Activated CD4-positive, alpha-beta T cell treated with anti-CD3 and anti-CD28 coated beads for 24 hours (primary cell): Measurements from ENCODE around the gene PKN1.
A peak's percentile ranks its signal among the peaks of the same experiment; 100 is the strongest.

Experiments used
- DNase-seq, 2 donors: peaks; one replicate each; pipeline ENCODE4 v3.0.0-alpha.2; 2020; ENCODE audit warnings: low read depth in 2 of 2

The PKN1 gene

DNA sequence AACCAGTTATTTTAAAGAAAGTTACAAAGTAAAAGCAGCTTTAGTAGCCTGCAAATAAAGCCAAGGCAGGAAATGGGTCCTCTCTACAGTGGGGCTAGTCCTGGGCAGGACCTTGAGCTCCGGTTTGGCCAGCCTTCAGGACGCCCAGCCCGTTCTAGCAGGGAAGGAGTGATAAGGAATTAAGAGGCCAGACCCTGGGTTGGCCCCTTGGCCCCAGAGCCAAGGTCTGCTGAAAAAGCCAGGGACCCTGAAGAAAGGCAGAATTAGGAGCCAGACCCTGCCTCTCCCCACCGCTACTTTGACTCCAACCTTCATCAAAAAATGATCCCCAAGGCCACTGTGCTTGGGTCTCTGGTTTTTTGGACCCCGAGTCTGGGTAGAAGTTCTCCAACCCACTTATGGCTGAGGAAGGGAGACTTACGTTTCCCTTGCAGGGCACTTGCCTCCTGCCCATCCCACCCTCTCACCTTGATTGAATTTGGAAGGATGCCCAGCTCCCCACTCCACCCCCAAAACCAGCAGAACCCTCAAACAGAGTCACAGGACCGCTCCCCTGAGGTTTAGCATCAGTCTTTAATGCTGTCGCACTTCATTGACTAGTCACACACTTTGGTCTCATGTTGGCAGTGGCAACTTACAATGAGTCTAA is 81.2 kb downstream of the PKN1 start:
- no peak for DNase-seq

DNA sequence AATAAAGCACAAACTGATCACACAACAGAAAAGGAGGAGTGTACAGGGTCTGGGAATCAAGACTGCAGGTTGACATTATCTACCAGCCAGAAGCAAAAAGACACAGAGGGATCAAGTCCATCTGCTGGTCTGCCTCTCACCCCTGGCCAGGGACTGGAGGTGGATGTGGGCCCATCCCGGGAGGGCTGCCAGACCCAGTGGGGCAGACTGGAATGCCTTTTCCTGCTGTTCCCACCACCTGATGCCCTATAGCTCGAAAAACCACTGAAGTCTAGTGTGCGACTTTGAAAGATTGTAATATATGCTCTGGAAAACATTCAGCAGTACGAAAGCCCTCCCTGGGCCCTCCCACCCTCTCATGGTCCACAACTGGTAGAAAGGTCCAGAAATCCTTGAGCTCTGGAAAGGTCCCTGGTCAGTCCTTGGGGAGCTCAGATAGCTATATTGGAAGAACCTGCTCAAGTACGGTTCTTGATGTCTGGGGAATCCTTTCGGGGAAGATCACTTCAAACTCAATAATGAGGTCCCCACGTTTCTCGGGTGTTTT is 82.5 kb downstream of the PKN1 start:
- no peak for DNase-seq

DNA sequence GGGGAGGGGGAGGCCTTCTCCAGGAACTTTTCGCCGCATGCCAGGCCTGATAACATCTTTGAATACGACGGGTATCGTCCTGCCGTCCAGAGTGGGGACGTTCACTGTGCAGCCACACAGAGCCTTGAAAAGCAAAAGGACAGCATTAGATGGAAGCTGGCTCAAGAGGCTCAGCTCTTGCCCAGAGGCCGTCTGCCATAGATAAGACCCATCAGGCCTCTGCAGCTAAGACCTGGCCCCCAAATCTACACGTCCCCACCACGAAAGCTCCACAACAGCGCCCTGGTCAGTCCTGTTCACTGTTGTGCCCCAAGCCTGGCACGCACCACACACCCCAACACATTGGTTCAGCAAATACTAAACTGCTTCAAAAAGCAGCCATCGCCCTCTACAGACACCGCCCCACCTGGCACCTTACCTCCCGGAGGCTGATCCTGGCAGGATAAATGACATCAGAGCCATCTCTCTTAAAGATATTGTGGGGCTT is 83.0 kb downstream of the PKN1 start:
- no peak for DNase-seq

DNA sequence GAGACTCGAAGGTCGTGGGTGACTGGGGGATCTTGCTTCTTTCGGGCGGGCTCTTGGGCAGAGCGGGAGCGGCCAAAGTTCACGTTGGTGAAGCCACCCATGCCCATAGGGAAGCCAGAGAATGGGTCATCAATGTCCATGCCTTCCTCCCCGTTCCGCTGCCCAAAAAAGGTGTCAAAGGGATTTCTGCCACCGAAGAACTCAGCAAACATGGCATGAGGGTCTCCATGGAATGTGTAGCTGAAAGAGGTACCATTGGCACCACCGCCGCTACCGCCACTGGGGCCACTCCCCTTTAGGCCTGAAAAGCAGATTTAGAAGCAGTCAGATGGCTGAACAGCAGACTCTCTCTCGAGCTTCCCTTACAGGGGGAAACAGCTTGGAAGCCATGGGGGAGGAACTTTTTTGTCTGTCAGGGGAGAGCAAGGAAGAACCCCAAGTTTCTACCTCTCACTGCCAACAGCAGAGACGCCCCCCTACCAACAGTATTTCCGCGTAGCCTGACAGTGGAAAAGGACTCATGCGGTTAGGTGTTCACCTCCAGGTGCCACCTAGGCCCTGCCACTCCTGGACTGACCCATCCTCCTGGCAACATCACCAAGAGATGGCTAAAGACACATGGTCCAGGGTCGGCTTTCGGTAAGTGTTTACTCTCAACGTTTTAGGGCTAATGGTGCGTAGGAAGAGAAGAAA is 83.8 kb downstream of the PKN1 start:
- no peak for DNase-seq

DNA sequence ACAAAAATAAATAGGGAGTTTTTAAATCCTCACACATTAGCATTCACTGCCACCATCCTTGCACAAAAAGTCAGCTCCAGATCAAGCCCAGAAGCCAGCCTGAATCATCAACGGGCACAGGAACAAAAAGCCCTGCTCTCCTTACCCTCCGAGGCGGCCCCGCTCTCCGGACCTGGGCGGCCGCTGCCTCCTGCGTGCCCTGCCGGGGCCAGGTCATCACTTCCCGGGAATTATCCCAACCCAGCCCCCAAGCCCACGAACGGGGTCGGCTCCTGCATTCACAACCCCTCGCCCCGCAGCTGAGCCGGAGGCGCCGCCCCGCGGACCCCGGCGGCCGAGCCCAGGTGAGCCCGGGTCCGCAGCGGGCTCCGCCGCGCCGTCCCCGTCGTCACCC is 84.3 kb downstream of the PKN1 start:
- DNase-seq = no peak

DNA sequence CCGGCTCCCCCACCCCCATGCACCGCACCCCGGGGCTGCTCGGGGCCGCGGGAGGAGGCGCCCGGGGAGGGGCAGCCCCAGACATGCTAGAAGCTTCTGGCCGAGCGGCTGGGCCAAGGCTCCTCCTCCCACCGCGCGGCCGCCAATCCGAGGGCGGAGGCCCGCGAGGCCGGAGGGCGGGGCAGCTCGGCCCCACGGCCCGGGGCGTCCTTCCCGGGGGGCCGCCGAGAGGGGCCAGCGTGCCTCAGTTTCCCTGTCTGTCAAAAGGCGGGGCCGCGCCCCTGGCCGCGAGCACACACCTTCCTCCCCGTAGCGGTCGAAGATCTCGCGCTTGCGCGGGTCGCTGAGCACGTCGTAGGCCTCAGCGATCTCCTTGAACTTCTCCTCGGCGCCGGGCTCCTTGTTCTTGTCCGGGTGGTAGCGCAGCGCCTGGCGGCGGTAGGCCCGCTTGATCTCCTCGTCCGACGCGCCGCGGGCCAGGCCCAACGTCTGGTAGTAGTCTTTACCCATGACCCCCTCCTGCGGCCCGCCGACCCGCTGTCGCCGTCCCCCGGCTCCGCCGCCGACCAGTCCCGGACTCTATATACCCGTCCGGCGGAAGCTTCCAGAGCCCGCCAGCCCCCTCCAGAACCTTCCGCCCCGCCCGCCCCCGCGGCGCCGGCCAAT is 84.9 kb downstream of the PKN1 start, which contains the start of gene DNAJB1:
Gene DNAJB1 (minus strand): TSS at position 558 of the 666 bp plus-strand sequence. CDS start 48 bp downstream, at position 510.
- peak; percentile 35 to 59 for DNase-seq

DNA sequence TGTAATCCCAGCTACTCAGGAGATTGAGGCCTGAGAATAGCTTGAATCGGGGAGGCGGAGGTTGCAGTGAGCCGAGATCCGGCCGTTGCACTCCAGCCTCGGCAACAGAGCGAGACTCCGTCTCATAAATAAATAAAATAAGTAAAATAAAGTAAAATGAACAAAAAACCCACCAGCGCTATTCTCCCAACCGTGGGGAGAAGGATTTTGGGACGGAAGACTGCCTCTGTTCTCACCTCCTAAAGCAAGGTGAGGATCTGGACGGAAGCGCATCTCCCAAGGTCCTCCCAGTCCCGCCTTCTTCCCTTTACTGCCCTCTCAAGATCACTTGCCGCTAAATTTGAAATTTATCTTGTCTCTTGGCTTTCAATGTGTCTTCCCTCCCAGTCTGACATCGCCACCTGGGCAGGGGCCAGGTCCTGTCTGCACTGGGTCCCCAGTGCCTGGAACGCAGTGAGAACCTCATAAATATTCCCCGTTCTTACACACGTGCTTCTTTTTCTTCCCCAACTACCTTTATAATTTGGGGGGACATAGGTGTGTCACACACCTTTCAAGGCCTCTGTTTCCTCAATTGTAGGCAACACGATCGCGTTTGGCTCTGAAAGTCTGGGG is 86.2 kb downstream of the PKN1 start:
- no peak for DNase-seq

DNA sequence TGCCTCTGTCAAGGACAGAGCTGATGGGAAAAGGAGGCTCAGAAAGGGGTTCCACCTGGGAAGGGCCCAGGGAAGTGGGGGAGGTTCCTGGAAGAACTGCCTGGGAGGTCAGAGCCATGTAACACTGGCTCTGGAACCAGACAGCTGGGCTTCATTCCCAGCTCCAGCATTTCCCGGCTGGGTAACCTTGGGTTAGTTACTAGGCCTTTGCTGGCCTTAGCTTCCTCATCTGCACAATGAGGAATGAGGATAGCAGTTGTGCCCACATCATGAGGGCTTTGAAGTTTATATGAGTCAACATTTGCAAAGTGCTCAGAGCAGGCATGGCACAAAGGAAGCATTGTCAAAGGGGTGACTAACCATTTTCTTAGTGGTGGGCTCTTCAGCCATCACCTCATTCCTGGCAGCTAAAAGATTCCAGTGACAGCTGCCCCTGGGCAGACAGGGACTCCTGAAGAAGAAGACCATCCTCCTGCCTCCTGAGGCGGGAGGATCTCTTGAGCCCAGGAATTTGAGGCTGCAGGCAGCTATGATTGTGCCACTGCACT is 86.8 kb downstream of the PKN1 start:
- DNase-seq = no peak

DNA sequence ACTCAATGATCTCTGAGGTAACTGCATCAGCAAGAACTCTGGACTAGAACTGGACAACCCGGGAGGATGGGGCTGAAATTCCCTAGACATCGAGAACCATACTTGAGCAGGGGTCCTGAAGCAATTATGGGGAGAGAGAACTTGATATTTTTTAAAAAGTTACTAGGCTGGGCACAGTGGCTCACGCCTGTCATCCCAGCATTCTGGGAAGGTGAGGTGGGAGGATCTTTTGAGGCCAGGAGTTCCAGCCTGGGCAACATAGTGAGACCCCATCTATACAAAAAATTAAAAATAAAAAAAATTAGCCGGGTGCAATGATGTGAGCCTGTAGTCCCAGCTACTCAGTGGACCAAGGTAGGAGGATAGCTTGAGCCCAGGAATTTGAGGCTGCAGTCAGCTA is 87.4 kb downstream of the PKN1 start:
- DNase-seq = no peak
